Measurements from ENCODE around the gene NPHS1. TPM values are rescaled to one million over a fixed set of nuclear protein-coding genes. Genes with fewer than 3 reads are reported as not detected.

NPHS1 gene
- total RNA-seq, 1 experiment from 2014 or later, result 0.67 TPM

GRCh38 chr19:35818445-35818844 is 33.9 kb downstream of the NPHS1 start:
- BruUV-seq (replicated peaks), result no TSS peak
- CTCF ChIA-PET, result interaction anchor here (0.6 kb wide), 1 partner anchor 99 kb away, joined by 11 read pairs; no protein-coding TSS in a partner anchor
- no peaks in the 10 kb centered on the region for H3K4me1 ChIP-seq (ENCODE audit: control insufficient read depth, insufficient read depth, low read length)
- H3K9me3 ChIP-seq (ENCODE audit: control insufficient read depth, insufficient read depth, low read depth, low read length), result no peaks in the 10 kb centered on the region
- H3K4me3 ChIP-seq (ENCODE audit: low read depth in 2 of 2, low read length in 2 of 2), result no peak overlapping the region
- intact Hi-C loops (cut with micrococcal nuclease; ENCODE audit: unreplicated experiment) (no loop called here), in situ Hi-C loops (cut with HindIII; ENCODE audit: low pct_unique_long_range_greater_than_20kb, low sequenced_read_pairs) (no loop called here)
- H3K27me3 ChIP-seq (ENCODE audit: control insufficient read depth, insufficient read depth, low read length), result no peaks in the 10 kb centered on the region
- no peak for TF ChIP-seq SIN3A (IDR thresholded peaks at IDR 0.05; ENCODE audit: borderline replicate concordance, insufficient read depth, low read depth, low read length)
- TF ChIP-seq, protein P1, sequence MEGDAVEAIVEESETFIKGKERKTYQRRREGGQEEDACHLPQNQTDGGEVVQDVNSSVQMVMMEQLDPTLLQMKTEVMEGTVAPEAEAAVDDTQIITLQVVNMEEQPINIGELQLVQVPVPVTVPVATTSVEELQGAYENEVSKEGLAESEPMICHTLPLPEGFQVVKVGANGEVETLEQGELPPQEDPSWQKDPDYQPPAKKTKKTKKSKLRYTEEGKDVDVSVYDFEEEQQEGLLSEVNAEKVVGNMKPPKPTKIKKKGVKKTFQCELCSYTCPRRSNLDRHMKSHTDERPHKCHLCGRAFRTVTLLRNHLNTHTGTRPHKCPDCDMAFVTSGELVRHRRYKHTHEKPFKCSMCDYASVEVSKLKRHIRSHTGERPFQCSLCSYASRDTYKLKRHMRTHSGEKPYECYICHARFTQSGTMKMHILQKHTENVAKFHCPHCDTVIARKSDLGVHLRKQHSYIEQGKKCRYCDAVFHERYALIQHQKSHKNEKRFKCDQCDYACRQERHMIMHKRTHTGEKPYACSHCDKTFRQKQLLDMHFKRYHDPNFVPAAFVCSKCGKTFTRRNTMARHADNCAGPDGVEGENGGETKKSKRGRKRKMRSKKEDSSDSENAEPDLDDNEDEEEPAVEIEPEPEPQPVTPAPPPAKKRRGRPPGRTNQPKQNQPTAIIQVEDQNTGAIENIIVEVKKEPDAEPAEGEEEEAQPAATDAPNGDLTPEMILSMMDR (IDR thresholded peaks at IDR 0.05), result no peak
- POLR2A ChIA-PET, result interaction anchor here (0.7 kb wide), 1 partner anchor 91 kb away, joined by 9 read pairs; no protein-coding TSS in a partner anchor
- ATAC-seq (no peak), DNase-seq (ENCODE audit: low read depth, low spot score) (no peak)
- H3K36me3 ChIP-seq (ENCODE audit: control insufficient read depth, insufficient read depth, low read length), result no peaks in the 10 kb centered on the region
- no peak overlapping the region for H3K27ac ChIP-seq (ENCODE audit: low read length)

DNA sequence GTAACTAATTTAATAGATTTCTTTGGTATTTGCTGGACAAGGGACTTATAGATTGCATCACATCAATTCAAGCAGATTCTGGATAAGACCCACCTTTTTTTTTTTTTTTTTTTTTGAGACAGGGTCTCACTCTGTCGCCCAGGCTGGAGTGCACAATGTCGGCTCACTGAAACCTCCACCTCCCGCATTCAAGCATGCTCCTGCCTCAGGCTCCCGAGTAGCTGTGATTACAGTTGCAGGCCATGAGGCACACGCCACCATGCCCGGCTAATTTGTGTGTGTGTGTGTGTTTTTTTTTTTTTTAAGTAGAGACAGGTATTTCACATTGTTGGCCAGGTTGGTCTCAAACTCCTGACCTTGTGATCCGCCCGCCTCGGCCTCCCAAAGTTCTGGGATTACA is 35.5 kb downstream of the NPHS1 start:
- in situ Hi-C loops (cut with HindIII; ENCODE audit: low pct_unique_long_range_greater_than_20kb, low sequenced_read_pairs), result no loop called here

More for the DNA sequence above, 35.5 kb downstream of the NPHS1 start:
- Histone ChIP-seq H3K36me3 (ENCODE audit: control insufficient read depth, insufficient read depth, low read length) (no peaks in the 10 kb centered on the region), H3K27me3 (ENCODE audit: control insufficient read depth, insufficient read depth, low read length) (no peaks in the 10 kb centered on the region), H3K9me3 (ENCODE audit: control insufficient read depth, insufficient read depth, low read depth, low read length) (no peaks in the 10 kb centered on the region), H3K4me3 (ENCODE audit: low read depth in 2 of 2, low read length in 2 of 2) (no peak overlapping the region), H3K27ac (ENCODE audit: low read length) (no peak overlapping the region), H3K4me1 (ENCODE audit: control insufficient read depth, insufficient read depth, low read length) (no peaks in the 10 kb centered on the region)
- DNase-seq (ENCODE audit: low read depth, low spot score), result no peak
- intact Hi-C loops (cut with micrococcal nuclease; ENCODE audit: unreplicated experiment), result no loop called here
- TF ChIP-seq, protein P1 (IDR thresholded peaks at IDR 0.05), result no peak
- TF ChIP-seq TCF7L2 (IDR thresholded peaks at IDR 0.05; ENCODE audit: low read depth, low read length) (no peak), POLR2AphosphoS5 (IDR thresholded peaks at IDR 0.05; ENCODE audit: low read depth, low read length) (no peak), SIN3A (IDR thresholded peaks at IDR 0.05; ENCODE audit: borderline replicate concordance, insufficient read depth, low read depth, low read length) (no peak)
- TF ChIP-seq, protein P2, sequence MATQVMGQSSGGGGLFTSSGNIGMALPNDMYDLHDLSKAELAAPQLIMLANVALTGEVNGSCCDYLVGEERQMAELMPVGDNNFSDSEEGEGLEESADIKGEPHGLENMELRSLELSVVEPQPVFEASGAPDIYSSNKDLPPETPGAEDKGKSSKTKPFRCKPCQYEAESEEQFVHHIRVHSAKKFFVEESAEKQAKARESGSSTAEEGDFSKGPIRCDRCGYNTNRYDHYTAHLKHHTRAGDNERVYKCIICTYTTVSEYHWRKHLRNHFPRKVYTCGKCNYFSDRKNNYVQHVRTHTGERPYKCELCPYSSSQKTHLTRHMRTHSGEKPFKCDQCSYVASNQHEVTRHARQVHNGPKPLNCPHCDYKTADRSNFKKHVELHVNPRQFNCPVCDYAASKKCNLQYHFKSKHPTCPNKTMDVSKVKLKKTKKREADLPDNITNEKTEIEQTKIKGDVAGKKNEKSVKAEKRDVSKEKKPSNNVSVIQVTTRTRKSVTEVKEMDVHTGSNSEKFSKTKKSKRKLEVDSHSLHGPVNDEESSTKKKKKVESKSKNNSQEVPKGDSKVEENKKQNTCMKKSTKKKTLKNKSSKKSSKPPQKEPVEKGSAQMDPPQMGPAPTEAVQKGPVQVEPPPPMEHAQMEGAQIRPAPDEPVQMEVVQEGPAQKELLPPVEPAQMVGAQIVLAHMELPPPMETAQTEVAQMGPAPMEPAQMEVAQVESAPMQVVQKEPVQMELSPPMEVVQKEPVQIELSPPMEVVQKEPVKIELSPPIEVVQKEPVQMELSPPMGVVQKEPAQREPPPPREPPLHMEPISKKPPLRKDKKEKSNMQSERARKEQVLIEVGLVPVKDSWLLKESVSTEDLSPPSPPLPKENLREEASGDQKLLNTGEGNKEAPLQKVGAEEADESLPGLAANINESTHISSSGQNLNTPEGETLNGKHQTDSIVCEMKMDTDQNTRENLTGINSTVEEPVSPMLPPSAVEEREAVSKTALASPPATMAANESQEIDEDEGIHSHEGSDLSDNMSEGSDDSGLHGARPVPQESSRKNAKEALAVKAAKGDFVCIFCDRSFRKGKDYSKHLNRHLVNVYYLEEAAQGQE (IDR thresholded peaks at IDR 0.05; ENCODE audit: insufficient read depth in 1 of 2, low read depth in 2 of 2, low read length in 1 of 2), result no peak
- ChIA-PET CTCF (no interaction called here), POLR2A (interaction anchor here (0.5 kb wide), 1 partner anchor 108 kb away, joined by 6 read pairs; no protein-coding TSS in a partner anchor)
- no peak for ATAC-seq
- BruUV-seq (replicated peaks), result no TSS peak
